ENCODE data around the gene GPATCH1.

DNA sequence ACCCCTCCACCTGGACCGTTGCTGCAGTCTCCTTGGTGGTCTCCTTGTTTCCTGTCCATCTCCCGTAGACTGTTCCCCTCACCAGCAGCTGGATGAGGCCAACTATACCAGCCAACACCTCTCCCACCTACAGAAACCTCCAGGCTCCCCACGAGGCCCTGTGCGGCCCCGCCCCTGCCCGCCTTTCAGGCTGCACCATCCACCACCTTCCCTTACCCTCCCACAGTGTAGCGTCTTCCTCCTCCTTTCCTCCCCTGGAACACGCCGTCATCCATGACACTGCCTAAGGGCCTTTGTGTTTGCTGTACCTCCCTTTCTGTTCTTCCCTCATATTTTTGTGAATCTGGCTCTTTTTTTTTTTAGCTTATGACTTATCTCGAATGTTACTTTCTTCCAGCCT, 27.2 kb downstream of the GPATCH1 start:
- TF ChIP-seq POLR2A (IDR thresholded peaks at IDR 0.05; ENCODE audit: low read length) (no peak), GATA1 (IDR thresholded peaks at IDR 0.05; ENCODE audit: low read depth, low read length) (no peak)

Measured in erythroblast (primary cell).